ENCODE measurements around the gene DDX49.
"Not testable (repeated sequence)": the region's sequence is repeated elsewhere in the genome, so short reads cannot be mapped to it uniquely, and the experiment has no call there.

Gene DDX49

GRCh38 chr19:18910010-18910409 is 9.5 kb upstream of the DDX49 start:
- no peak for DNase-seq

GRCh38 chr19:18910801-18911436 is 8.6 kb upstream of the DDX49 start:
- no peak for DNase-seq

- DNase-seq: no peak
These were observed 6.6 kb upstream of the DDX49 start for GRCh38 chr19:18912933-18913332.

DNA sequence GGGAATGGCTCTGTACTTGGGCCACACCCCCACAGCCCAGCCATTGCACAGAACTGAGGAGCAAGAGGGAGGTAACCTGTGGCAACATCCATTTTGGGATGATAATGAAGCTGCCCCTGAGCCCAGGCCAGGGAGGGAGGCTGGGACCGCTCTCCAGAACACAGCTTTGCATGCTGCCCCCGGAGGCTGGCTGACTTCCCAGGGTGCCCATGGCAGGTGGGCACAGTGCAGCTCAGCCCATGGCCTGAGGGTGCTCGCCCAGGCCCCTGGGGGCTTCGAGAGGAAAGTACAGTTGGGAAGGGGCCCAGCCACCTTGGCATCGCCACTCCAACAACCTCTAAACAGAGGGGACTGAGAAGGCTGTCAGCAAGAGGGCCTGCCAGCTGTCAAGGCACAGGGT is 6.0 kb upstream of the DDX49 start:
- no peak for DNase-seq

DNA sequence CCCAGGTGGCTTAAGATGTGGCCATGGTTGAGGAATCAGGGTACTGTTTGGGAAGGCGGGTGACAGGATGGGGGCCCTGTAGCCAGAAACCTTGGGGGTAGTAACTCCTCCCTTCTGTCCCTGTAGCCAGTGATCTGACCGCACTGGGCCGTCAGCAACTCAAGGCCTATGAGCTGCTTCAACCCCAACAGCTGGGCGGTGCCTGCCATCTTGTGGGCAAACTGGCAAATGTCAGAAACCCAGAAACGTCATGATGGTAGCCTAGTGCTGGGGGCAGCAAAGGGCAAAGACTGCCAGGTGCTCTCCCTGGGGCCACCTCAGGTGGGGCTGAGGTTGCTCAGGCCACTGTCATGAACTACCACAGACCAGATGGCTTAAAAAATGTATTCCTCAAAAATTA is 3.9 kb upstream of the DDX49 start:
- DNase-seq: no peak

DNA sequence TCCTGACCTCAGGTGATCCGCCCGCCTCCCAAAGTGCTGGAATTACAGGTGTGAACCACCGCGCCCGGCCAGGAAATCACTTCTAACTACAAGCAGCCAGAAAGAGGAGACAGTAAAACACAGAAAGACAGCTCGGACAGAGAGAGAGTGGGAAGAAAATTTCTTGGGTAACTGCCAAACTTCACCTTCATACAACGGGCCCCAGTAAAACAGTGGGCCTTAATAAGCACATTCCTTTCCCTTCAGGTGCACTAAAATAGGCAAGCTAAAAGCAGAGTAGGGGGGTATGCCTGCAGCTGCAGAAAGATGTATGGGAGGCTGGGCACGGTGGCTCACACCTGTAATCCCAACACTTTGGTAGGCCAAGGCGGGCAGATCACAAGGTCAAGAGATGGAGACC is 1.9 kb upstream of the DDX49 start:
- not testable (repeated sequence) for DNase-seq

DNA sequence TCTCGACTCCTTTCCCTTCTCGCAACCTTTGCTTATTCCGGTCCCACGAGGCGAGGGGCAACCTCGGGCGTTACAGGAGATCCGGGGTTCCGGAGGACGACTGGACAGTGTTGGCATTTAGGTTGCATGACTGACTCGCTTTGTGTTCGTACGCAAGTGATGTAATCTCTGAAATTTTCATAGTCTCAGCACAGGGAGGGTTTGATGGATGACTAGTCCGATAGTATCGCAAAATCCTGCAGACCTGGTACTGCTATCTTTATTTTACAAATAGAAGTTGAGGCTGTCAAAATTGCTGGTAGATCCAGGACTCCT is 342 bp downstream of the DDX49 start:
- DNase-seq: no peak

DNA sequence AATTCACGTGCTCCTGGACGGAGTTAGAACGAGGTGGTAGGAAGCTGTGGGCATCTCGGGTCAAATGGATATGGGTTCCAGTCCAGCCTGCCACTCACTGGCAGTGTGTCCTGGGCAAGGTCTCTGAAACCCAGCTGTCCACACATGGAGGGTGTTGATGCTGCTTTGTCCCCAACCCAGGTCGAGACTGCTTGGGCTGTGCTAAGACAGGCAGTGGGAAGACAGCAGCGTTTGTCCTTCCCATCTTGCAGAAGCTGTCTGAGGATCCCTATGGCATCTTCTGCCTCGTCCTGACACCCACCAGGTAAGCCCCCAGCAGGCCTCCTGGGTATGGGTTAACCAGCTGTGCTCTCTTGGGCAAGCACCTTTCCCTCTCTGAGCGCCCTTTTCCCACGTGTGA is 885 bp downstream of the DDX49 start:
- no peak for DNase-seq

GRCh38 chr19:18921593-18921992 is 2.1 kb downstream of the DDX49 start:
- DNase-seq: no peak

GRCh38 chr19:18922228-18922985 is 2.9 kb downstream of the DDX49 start:
- no peak for DNase-seq

DNA sequence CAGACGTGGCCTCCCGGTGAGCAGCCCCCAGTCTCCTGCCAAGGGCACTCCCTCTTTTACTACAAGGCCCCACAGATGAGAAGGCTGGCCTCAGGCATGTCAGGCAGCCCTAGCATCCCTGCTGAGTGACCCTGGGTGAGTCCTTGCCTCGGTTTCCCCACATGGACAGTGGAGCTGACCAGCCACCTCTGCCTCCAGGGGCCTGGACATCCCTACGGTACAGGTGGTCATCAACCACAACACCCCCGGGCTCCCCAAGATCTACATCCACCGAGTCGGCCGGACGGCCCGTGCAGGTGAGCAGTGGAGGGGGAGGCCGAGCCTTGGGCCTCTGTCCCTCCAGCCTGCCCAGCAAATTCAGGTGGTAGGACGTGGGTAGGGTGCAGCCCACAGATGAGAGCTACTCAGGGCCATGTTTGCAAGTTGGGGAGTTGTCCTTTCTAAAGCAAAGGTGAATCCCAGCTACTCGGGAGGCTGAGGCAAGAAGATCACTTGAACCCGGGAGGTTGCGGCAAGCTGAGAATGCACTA is 5.2 kb downstream of the DDX49 start:
- no peak for DNase-seq

DNA sequence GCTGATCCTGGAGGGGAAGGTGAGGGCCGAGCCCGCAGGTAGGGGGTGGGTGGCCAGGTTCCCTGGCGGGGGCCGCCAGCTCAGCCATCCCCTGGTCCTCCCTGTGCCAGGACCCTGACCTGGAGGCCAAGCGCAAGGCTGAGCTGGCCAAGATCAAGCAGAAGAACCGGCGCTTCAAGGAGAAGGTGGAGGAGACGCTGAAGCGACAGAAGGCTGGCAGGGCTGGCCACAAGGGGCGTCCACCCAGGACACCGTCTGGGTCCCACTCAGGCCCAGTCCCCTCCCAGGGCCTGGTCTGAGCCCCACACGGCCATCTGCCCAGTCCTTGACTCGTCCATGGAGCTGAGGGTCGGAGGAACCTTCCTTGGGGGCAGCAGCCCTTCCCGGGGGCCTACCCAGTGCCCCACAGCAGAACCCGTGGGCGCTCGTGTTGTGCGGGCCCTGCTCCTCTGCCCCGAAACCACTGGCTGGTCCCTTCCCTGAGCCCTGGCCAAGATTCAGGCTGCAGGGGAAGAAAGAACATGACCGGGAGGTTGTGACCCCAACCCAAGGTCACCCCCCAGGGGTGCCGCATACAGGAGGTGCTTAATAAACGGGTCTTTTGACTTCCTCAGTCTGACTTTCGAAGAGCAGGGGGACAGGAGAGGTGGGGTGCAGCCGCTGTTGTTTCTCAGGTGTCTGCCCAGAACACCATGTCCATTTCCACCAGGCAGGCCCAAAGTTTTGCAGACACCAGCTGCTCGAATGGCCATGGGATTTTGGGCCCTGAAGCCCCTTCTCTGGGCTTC is 8.7 kb downstream of the DDX49 start:
- DNase-seq: no peak

- DNase-seq: no peak
These were observed 9.8 kb downstream of the DDX49 start for GRCh38 chr19:18929311-18929710.

- DNase-seq: no peak
These were observed 12.0 kb downstream of the DDX49 start for GRCh38 chr19:18931316-18932162.

- no peak for DNase-seq
These were observed 12.8 kb downstream of the DDX49 start for GRCh38 chr19:18932216-18932841.

GRCh38 chr19:18933297-18933696 is 13.8 kb downstream of the DDX49 start:
- no peak for DNase-seq

DNA sequence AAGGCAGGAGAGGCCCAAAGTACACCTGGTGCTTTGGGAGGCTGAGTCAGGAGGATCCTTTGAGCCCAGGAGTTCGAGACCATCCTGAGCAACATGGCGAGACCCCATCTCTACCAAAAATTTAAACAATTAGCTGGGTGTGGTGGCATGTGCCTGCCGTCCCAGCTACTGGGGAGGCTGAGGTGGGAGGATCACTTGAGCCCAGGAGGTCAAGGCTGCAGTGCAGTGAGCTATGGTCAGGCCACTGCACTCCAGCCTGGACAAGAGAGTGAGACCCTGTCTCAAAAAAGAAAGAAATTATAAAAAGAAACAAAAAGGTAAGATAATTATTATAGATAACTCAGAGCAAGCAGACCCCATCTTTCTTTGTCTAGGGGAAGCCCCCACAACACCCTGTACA is 19.6 kb downstream of the DDX49 start:
- no peak for DNase-seq

- peak; percentile 60 for DNase-seq
These were observed 20.6 kb downstream of the DDX49 start for GRCh38 chr19:18939922-18940768.

DNA sequence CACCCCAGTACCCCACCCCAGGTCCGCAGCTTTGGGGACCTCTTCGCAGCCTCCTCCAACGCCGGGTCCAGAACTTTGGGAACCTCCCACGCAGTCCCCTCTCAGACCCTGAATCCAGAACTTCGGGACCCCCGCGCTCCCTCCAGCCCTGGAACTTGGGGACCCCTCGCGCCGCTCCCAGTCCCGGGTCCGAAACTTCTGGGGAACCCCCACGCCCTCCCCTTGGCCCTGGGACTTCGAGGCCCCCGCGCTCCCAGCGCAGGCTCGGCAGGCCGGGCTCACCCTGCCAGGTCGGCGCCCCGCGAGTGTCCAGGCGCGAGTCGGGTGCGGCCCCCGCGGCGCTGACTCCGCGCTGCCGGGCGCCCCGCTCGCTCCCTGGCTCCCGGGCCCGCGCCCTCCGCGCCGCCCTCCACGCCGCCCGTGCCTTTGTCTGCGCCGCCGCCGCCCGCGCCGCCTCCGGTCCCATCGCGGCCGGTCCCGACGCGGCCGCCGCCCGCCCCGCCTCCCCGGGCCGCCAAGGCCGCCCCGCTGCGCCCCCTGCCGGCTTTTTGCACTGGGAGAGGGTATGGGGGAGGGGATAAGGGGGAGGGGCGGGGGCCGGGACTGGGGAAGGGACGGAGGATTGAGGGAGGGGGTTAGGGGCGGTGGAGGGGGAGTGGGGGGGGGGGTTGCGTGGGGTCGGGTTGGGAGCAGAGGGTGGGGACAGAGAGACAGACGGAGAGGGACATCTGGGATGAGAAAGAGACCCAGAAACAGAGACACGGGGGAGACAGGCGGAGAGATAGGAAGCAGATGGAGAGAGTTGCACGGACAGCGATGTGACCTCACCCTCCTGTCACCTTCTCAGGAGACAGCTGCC is 21.5 kb downstream of the DDX49 start, which contains the start of gene HOMER3:
TSS of gene HOMER3 (minus strand) at position 449 of the 859 bp plus-strand sequence. CDS start 2,235 bp downstream, outside the sequence.
- DNase-seq: peak; percentile 67

Measured in right kidney (tissue), 1 donor.